ENCODE results near the gene FIG4.

Gene FIG4

DNA sequence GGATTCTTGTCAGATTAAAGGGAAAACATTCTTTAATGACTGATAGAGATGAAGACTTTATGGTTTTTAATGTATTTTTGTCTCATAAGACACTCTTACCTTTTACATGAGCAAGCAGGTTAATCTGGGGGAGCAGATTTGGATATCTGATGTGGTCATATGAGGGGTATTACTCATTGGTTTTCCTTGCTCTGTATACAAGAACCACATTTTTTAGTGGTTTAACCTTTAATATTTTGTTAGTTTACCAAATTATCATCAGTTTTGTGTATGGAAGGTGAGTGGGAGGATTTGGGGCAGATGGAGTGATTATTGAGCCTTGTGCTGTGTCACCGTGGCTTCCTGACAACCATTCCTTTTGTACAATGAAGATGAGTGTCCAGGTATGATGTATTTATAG is 112.9 kb downstream of the FIG4 start:
- Histone ChIP-seq H3K9me2 (replicated peaks; ENCODE audit: low read depth, low read length) (no peaks in the 10 kb centered on the region), H4K20me1 (ENCODE audit: insufficient read depth, low read length, poor library complexity, severe bottlenecking) (no peaks in the 10 kb centered on the region), H3K9me3 (ENCODE audit: insufficient read depth, low read depth, low read length) (no peaks in the 10 kb centered on the region), H3K27me3 (ENCODE audit: insufficient read depth, low read length, poor library complexity, severe bottlenecking) (no peaks in the 10 kb centered on the region), H3K4me2 (ENCODE audit: low read depth, low read length, poor library complexity, severe bottlenecking) (no peak overlapping the region), H3K4me1 (ENCODE audit: insufficient read depth, low read length, poor library complexity, severe bottlenecking) (no peaks in the 10 kb centered on the region), H3K36me3 (ENCODE audit: insufficient read depth, low read length) (no peaks in the 10 kb centered on the region), H3K4me3 (ENCODE audit: low read length, poor library complexity, severe bottlenecking) (no peak overlapping the region), H3K9ac (ENCODE audit: low read depth, low read length, poor library complexity, severe bottlenecking) (no peak overlapping the region), H2AFZ (ENCODE audit: low read length) (no peak overlapping the region), H3F3A (ENCODE audit: low read depth) (no peaks in the 10 kb centered on the region), H3K79me2 (ENCODE audit: insufficient read depth, low read length) (no peaks in the 10 kb centered on the region)
- no peak for TF ChIP-seq EZH2phosphoT487 (IDR thresholded peaks at IDR 0.05; ENCODE audit: borderline replicate concordance)
- TF ChIP-seq, protein P1, sequence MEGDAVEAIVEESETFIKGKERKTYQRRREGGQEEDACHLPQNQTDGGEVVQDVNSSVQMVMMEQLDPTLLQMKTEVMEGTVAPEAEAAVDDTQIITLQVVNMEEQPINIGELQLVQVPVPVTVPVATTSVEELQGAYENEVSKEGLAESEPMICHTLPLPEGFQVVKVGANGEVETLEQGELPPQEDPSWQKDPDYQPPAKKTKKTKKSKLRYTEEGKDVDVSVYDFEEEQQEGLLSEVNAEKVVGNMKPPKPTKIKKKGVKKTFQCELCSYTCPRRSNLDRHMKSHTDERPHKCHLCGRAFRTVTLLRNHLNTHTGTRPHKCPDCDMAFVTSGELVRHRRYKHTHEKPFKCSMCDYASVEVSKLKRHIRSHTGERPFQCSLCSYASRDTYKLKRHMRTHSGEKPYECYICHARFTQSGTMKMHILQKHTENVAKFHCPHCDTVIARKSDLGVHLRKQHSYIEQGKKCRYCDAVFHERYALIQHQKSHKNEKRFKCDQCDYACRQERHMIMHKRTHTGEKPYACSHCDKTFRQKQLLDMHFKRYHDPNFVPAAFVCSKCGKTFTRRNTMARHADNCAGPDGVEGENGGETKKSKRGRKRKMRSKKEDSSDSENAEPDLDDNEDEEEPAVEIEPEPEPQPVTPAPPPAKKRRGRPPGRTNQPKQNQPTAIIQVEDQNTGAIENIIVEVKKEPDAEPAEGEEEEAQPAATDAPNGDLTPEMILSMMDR (conservative IDR thresholded peaks at IDR 0.05; ENCODE audit: low read length) = no peak

DNA sequence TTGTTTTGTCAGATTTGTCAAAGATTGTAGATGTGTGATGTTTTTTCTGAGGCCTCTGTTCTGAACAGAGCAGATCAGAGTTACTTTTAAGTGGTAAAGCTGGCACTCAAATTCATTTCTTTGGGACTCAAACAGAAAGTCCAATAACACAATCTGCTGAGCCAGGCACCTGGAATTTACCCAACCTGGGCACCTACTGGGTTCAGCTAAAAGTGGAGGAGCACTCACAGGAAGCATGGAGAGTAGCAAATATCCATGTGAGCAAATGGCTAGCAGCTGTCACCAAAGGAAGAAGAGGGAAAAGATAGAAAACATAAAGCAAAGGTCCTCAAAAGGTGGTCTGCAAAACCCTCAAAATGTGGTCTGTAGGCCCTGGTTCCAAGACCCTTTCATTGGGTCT is 116.8 kb downstream of the FIG4 start:
- H3F3A ChIP-seq (ENCODE audit: low read depth) = no peaks in the 10 kb centered on the region
- H3K4me2 ChIP-seq (ENCODE audit: low read depth, low read length, poor library complexity, severe bottlenecking) = no peak overlapping the region
- no peaks in the 10 kb centered on the region for H3K36me3 ChIP-seq (ENCODE audit: insufficient read depth, low read length)
- no peak overlapping the region for H2AFZ ChIP-seq (ENCODE audit: low read length)
- no peaks in the 10 kb centered on the region for H4K20me1 ChIP-seq (ENCODE audit: insufficient read depth, low read length, poor library complexity, severe bottlenecking)
- no peaks in the 10 kb centered on the region for H3K4me1 ChIP-seq (ENCODE audit: insufficient read depth, low read length, poor library complexity, severe bottlenecking)
- H3K27me3 ChIP-seq (ENCODE audit: insufficient read depth, low read length, poor library complexity, severe bottlenecking) = no peaks in the 10 kb centered on the region
- no peaks in the 10 kb centered on the region for H3K9me3 ChIP-seq (ENCODE audit: insufficient read depth, low read depth, low read length)
- H3K9me2 ChIP-seq (replicated peaks; ENCODE audit: low read depth, low read length) = no peaks in the 10 kb centered on the region
- no peak overlapping the region for H3K4me3 ChIP-seq (ENCODE audit: low read length, poor library complexity, severe bottlenecking)
- TF ChIP-seq, protein P1 (conservative IDR thresholded peaks at IDR 0.05; ENCODE audit: low read length) = no peak
- no peak for TF ChIP-seq EZH2phosphoT487 (IDR thresholded peaks at IDR 0.05; ENCODE audit: borderline replicate concordance)
- H3K9ac ChIP-seq (ENCODE audit: low read depth, low read length, poor library complexity, severe bottlenecking) = no peak overlapping the region
- H3K79me2 ChIP-seq (ENCODE audit: insufficient read depth, low read length) = no peaks in the 10 kb centered on the region

DNA sequence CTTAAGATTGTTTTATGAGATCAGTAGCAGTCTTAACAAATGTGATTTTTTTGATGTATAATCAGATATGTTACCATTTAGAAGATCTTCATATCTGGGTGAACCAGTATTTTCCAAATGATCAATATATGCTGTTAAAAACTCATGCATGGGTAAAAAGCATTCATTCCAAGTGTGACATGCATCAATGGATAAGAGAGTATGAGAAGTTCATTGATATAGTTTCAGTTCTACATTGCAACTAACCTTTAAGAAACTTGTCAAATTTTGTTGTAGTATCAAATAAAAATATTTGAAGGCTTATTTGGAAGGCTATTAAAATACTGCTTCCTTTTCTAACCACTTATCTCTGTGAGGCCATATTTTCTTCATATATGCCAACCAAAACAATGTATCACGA is 117.7 kb downstream of the FIG4 start:
- Histone ChIP-seq H3K9ac (ENCODE audit: low read depth, low read length, poor library complexity, severe bottlenecking) (no peak overlapping the region), H3K36me3 (ENCODE audit: insufficient read depth, low read length) (no peaks in the 10 kb centered on the region), H3K4me2 (ENCODE audit: low read depth, low read length, poor library complexity, severe bottlenecking) (no peak overlapping the region), H3F3A (ENCODE audit: low read depth) (no peaks in the 10 kb centered on the region), H3K79me2 (ENCODE audit: insufficient read depth, low read length) (no peaks in the 10 kb centered on the region), H3K9me2 (replicated peaks; ENCODE audit: low read depth, low read length) (no peaks in the 10 kb centered on the region), H3K9me3 (ENCODE audit: insufficient read depth, low read depth, low read length) (no peaks in the 10 kb centered on the region), H3K4me3 (ENCODE audit: low read length, poor library complexity, severe bottlenecking) (no peak overlapping the region), H2AFZ (ENCODE audit: low read length) (no peak overlapping the region), H3K4me1 (ENCODE audit: insufficient read depth, low read length, poor library complexity, severe bottlenecking) (no peaks in the 10 kb centered on the region), H4K20me1 (ENCODE audit: insufficient read depth, low read length, poor library complexity, severe bottlenecking) (no peaks in the 10 kb centered on the region), H3K27me3 (ENCODE audit: insufficient read depth, low read length, poor library complexity, severe bottlenecking) (no peaks in the 10 kb centered on the region)
- no peak for TF ChIP-seq EZH2phosphoT487 (IDR thresholded peaks at IDR 0.05; ENCODE audit: borderline replicate concordance)
- TF ChIP-seq, protein P1 (conservative IDR thresholded peaks at IDR 0.05; ENCODE audit: low read length) = no peak
